Caco-2 (cell line): Measurements from ENCODE around the gene LRP1B. TPM values are rescaled to one million over a fixed set of nuclear protein-coding genes. Genes with fewer than 3 reads are reported as not detected.

ENCODE experiments used
- BruUV-seq: library from RNA; stranded (reverse); fragments of 400-500 nt; replicated peaks from 2 replicates; lab custom pipeline; 2021; lab: Mats Ljungman, UMichigan
- CTCF ChIA-PET: fragments of 300-600 bp; sonication (Branson Sonifier 250); formaldehyde crosslinking; loops from one replicate; lab custom pipeline; 2022; ENCODE audit warnings: antibody characterized with exemption; lab: Charles Lee
- POLR2A ChIA-PET: fragments of 300-600 bp; sonication (Branson Sonifier 250); formaldehyde crosslinking; loops from one replicate; lab custom pipeline; 2022; ENCODE audit warnings: antibody characterized with exemption; lab: Charles Lee
- DNase-seq, 2 experiments: peaks; one replicate each; pipeline versions ENCODE4 v3.0.0 to v3.0.0-alpha.2; 2020 to 2022
- H3K27me3 ChIP-seq: replicated peaks from 2 replicates; pipeline ENCODE4 v1.6.0; 2011; ENCODE audit warnings: low read length; ENCODE audit not compliant: control insufficient read depth, insufficient read depth
- H3K36me3 ChIP-seq: 2 replicates; pipeline ENCODE4 v1.5.1; 2011; ENCODE audit warnings: low read length; ENCODE audit not compliant: control insufficient read depth, insufficient read depth
- H3K4me1 ChIP-seq: fragments of 250-450 bp; sonication (Bioruptor Pico); 2 replicates; pipeline ENCODE4 v1.5.1; 2020; ENCODE audit warnings: mild to moderate bottlenecking
- H3K4me3 ChIP-seq: 2 replicates; pipeline ENCODE4 v1.5.1; 2011; ENCODE audit warnings: low read depth, mild to moderate bottlenecking, control low read depth, low read length
- H3K9me3 ChIP-seq: fragments of 250-450 bp; sonication (Bioruptor Pico); 2 replicates; pipeline ENCODE4 v1.5.1; 2020; ENCODE audit warnings: mild to moderate bottlenecking, moderate library complexity
- H3K27ac Mint-ChIP-seq: one replicate; pipeline ENCODE4 v1.8.0; 2022; ENCODE audit warnings: mixed read lengths; ENCODE audit not compliant: unreplicated experiment
- H3K27me3 Mint-ChIP-seq: one replicate; pipeline ENCODE4 v1.8.0; 2022; ENCODE audit warnings: mixed read lengths; ENCODE audit not compliant: insufficient read depth, unreplicated experiment
- H3K36me3 Mint-ChIP-seq: one replicate; pipeline ENCODE4 v1.8.0; 2022; ENCODE audit warnings: mild to moderate bottlenecking, mixed read lengths; ENCODE audit not compliant: insufficient read depth, unreplicated experiment
- H3K4me1 Mint-ChIP-seq: one replicate; pipeline ENCODE4 v1.8.0; 2022; ENCODE audit warnings: low read depth, mixed read lengths; ENCODE audit not compliant: unreplicated experiment
- H3K4me3 Mint-ChIP-seq: one replicate; pipeline ENCODE4 v1.8.0; 2022; ENCODE audit warnings: mild to moderate bottlenecking, moderate library complexity, mixed read lengths; ENCODE audit not compliant: unreplicated experiment
- H3K9me3 Mint-ChIP-seq: one replicate; pipeline ENCODE4 v1.8.0; 2022; ENCODE audit warnings: mixed read lengths; ENCODE audit not compliant: unreplicated experiment
- intact Hi-C: fragments of 100-400 bp; cut with micrococcal nuclease; formaldehyde crosslinking; loops from one replicate; pipeline ENCODE4 v1.10.0; 2022; ENCODE audit not compliant: unreplicated experiment
- total RNA-seq: library from RNA; stranded (reverse); gene quantifications from 2 replicates; pipeline ENCODE4 v1.2.3, GENCODE V29; 2022
- TF ChIP-seq, protein P1 (sequence below), 2 experiments: fragments of 200-600 bp in 1 of 2; IDR thresholded peaks; 1 replicate in 1 of 2; 2 replicates in 1 of 2; pipeline versions ENCODE4 v1.5.1 to v1.8.0; 2011 to 2022; ENCODE audit warnings: antibody characterized with exemption in 1 of 2, control low read depth in 1 of 2, inconsistent platforms in 1 of 2, low read depth in 1 of 2, low read length in 1 of 2, mild to moderate bottlenecking in 1 of 2, moderate library complexity in 1 of 2; ENCODE audit not compliant: insufficient read depth in 1 of 2, severe bottlenecking in 1 of 2, unreplicated experiment in 1 of 2

LRP1B gene
- total RNA-seq, 1 experiment from 2014 or later = not detected

GRCh38 chr2:140473851-140474250, 1657.0 kb downstream of the LRP1B start:
- H3K9me3 ChIP-seq = no peaks in the 10 kb centered on the region
- TF ChIP-seq, protein P1, sequence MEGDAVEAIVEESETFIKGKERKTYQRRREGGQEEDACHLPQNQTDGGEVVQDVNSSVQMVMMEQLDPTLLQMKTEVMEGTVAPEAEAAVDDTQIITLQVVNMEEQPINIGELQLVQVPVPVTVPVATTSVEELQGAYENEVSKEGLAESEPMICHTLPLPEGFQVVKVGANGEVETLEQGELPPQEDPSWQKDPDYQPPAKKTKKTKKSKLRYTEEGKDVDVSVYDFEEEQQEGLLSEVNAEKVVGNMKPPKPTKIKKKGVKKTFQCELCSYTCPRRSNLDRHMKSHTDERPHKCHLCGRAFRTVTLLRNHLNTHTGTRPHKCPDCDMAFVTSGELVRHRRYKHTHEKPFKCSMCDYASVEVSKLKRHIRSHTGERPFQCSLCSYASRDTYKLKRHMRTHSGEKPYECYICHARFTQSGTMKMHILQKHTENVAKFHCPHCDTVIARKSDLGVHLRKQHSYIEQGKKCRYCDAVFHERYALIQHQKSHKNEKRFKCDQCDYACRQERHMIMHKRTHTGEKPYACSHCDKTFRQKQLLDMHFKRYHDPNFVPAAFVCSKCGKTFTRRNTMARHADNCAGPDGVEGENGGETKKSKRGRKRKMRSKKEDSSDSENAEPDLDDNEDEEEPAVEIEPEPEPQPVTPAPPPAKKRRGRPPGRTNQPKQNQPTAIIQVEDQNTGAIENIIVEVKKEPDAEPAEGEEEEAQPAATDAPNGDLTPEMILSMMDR (IDR thresholded peaks at IDR 0.05; ENCODE audit: insufficient read depth in 1 of 2, low read depth in 1 of 2, low read length in 1 of 2, severe bottlenecking in 1 of 2, unreplicated experiment in 1 of 2) = no peak
- intact Hi-C loops = no loop called here
- Mint-ChIP-seq H3K27me3 (peaks cover 2% of the 10 kb centered on the region), H3K27ac (no peak overlapping the region), H3K9me3 (no peaks in the 10 kb centered on the region), H3K4me3 (no peak overlapping the region), H3K36me3 (no peaks in the 10 kb centered on the region), H3K4me1 (no peaks in the 10 kb centered on the region)
- H3K4me1 ChIP-seq = peaks cover 1% of the 10 kb centered on the region
- H3K27me3 ChIP-seq = no peaks in the 10 kb centered on the region
- CTCF ChIA-PET = no interaction called here
- no peak for DNase-seq
- H3K36me3 ChIP-seq = no peaks in the 10 kb centered on the region
- H3K4me3 ChIP-seq = no peak overlapping the region
- POLR2A ChIA-PET = no interaction called here
- no TSS peak for BruUV-seq

- H3K27ac Mint-ChIP-seq = no peak overlapping the region
- H3K27me3 Mint-ChIP-seq = peaks cover 2% of the 10 kb centered on the region
- POLR2A ChIA-PET = no interaction called here
- no peaks in the 10 kb centered on the region for H3K36me3 Mint-ChIP-seq
- TF ChIP-seq, protein P1 (IDR thresholded peaks at IDR 0.05; ENCODE audit: insufficient read depth in 1 of 2, low read depth in 1 of 2, low read length in 1 of 2, severe bottlenecking in 1 of 2, unreplicated experiment in 1 of 2) = no peak
- H3K4me1 Mint-ChIP-seq = no peaks in the 10 kb centered on the region
- no peaks in the 10 kb centered on the region for H3K36me3 ChIP-seq
- BruUV-seq = no TSS peak
- intact Hi-C loops = no loop called here
- peaks cover 7% of the 10 kb centered on the region for H3K4me1 ChIP-seq
- CTCF ChIA-PET = no interaction called here
- H3K9me3 ChIP-seq = no peaks in the 10 kb centered on the region
- no peak for DNase-seq
- H3K4me3 Mint-ChIP-seq = no peak overlapping the region
- H3K27me3 ChIP-seq = no peaks in the 10 kb centered on the region
- no peaks in the 10 kb centered on the region for H3K9me3 Mint-ChIP-seq
- H3K4me3 ChIP-seq = no peak overlapping the region
These were observed 1658.1 kb downstream of the LRP1B start for GRCh38 chr2:140472676-140473075.

- CTCF ChIA-PET = no interaction called here
- no TSS peak for BruUV-seq
- peaks cover 3% of the 10 kb centered on the region for H3K27me3 Mint-ChIP-seq
- Histone ChIP-seq H3K9me3 (no peaks in the 10 kb centered on the region), H3K4me1 (peaks cover 7% of the 10 kb centered on the region), H3K27me3 (no peaks in the 10 kb centered on the region), H3K4me3 (no peak overlapping the region), H3K36me3 (no peaks in the 10 kb centered on the region)
- H3K9me3 Mint-ChIP-seq = no peaks in the 10 kb centered on the region
- DNase-seq = no peak
- POLR2A ChIA-PET = no interaction called here
- TF ChIP-seq, protein P1 (IDR thresholded peaks at IDR 0.05; ENCODE audit: insufficient read depth in 1 of 2, low read depth in 1 of 2, low read length in 1 of 2, severe bottlenecking in 1 of 2, unreplicated experiment in 1 of 2) = no peak
- no peaks in the 10 kb centered on the region for H3K36me3 Mint-ChIP-seq
- no peaks in the 10 kb centered on the region for H3K4me1 Mint-ChIP-seq
- H3K27ac Mint-ChIP-seq = no peak overlapping the region
- no peak overlapping the region for H3K4me3 Mint-ChIP-seq
- intact Hi-C loops = no loop called here
These were observed 1665.5 kb downstream of the LRP1B start for GRCh38 chr2:140465301-140465700.
